GM18502 (cell line): ENCODE data around the gene PALM3.

ENCODE experiments used
- ATAC-seq: cut with Tn5 transposase; IDR thresholded peaks from one replicate; pipeline ENCODE4 v1.9.1; 2021; ENCODE audit warnings: mild to moderate bottlenecking; ENCODE audit not compliant: unreplicated experiment, poor library complexity

PALM3 gene

GRCh38 chr19:14005349-14006084 lies 56.4 kb downstream of the PALM3 start:
- ATAC-seq = peak; percentile 27

GRCh38 chr19:14004619-14005348 lies 57.1 kb downstream of the PALM3 start:
- ATAC-seq = no peak
